Suprapubic skin (tissue), 4 donors: ENCODE measurements around the gene AKAP8L. TPM values are rescaled to one million over a fixed set of nuclear protein-coding genes. Genes with fewer than 3 reads are reported as not detected.

ENCODE experiments used
- DNase-seq, 2 donors: peaks; one replicate each; pipeline ENCODE4 v3.0.0-alpha.2; 2019; ENCODE audit warnings: low spot score in 2 of 2
- H3K27ac ChIP-seq: fragments of 200-600 bp; sonication (generic); one replicate; pipeline ENCODE4 v1.5.1; 2019
- H3K27me3 ChIP-seq: fragments of 200-600 bp; sonication (generic); one replicate; pipeline ENCODE4 v1.5.1; 2019
- H3K36me3 ChIP-seq: fragments of 200-600 bp; sonication (generic); one replicate; pipeline ENCODE4 v1.5.1; 2019
- H3K4me1 ChIP-seq: fragments of 200-600 bp; sonication (generic); one replicate; pipeline ENCODE4 v1.5.1; 2019
- H3K4me3 ChIP-seq: fragments of 200-600 bp; sonication (generic); one replicate; pipeline ENCODE4 v1.5.1; 2019; ENCODE audit warnings: mild to moderate bottlenecking
- H3K9me3 ChIP-seq: fragments of 200-600 bp; sonication (generic); one replicate; pipeline ENCODE4 v1.5.1; 2019
- CTCF ChIP-seq, 2 donors: fragments of 200-600 bp in 1 of 2; fragments of 450-650 bp in 1 of 2; sonication (generic) in 1 of 2; IDR thresholded peaks; one replicate each; pipeline ENCODE4 v1.5.1; 2016 to 2019; ENCODE audit warnings: antibody characterized with exemption in 2 of 2, mild to moderate bottlenecking in 1 of 2, moderate library complexity in 1 of 2
- EP300 ChIP-seq: sonication (generic); formaldehyde crosslinking; IDR thresholded peaks from one replicate; pipeline ENCODE4 v1.6.1; 2017; ENCODE audit warnings: antibody characterized with exemption
- POLR2A ChIP-seq, 2 donors: fragments of 450-650 bp; IDR thresholded peaks; one replicate each; pipeline ENCODE4 v1.6.1; 2017; ENCODE audit warnings: antibody characterized with exemption in 2 of 2, mild to moderate bottlenecking in 2 of 2, moderate library complexity in 2 of 2
- POLR2AphosphoS5 ChIP-seq, 3 donors: sonication (generic); formaldehyde crosslinking; IDR thresholded peaks; one replicate each; pipeline ENCODE4 v1.6.1; 2017; ENCODE audit warnings: antibody characterized with exemption in 3 of 3
- WGBS: methylation state at CpG from one replicate; pipeline ENCODE4 v1.1.5; 2018; 5-methylcytosine and 5-hydroxymethylcytosine counted together
- total RNA-seq, 4 donors: library from RNA; depleted of rRNA; stranded (reverse); fragments of >200 nt; gene quantifications; one replicate each; pipeline ENCODE4 v1.1.0, GENCODE V29; 2016

AKAP8L gene
- total RNA-seq, 4 donors from 2014 or later: 97.5 to 259 (median 118) TPM

GRCh38 chr19:15448044-15448777 is 29.4 kb upstream of the AKAP8L start:
- WGBS: 54% methylated on average over 17 of the region's 17 CpGs
- H3K4me3 ChIP-seq: no peak overlapping the region
- H3K27me3 ChIP-seq: no peaks in the 10 kb centered on the region
- H3K27ac ChIP-seq: no peak overlapping the region
- TF ChIP-seq POLR2AphosphoS5 (IDR thresholded peaks at IDR 0.05) (no peak), POLR2A (IDR thresholded peaks at IDR 0.05) (no peak), EP300 (no peak), CTCF (IDR thresholded peaks at IDR 0.05) (no peak)
- H3K36me3 ChIP-seq: no peaks in the 10 kb centered on the region
- peaks cover 23% of the 10 kb centered on the region for H3K4me1 ChIP-seq
- peak in 1 of 2 donors; percentile 74 for DNase-seq
- H3K9me3 ChIP-seq: no peaks in the 10 kb centered on the region

GRCh38 chr19:15447057-15447456 is 28.3 kb upstream of the AKAP8L start:
- H3K27me3 ChIP-seq: no peaks in the 10 kb centered on the region
- H3K4me1 ChIP-seq: peaks cover 12% of the 10 kb centered on the region
- H3K36me3 ChIP-seq: no peaks in the 10 kb centered on the region
- no peaks in the 10 kb centered on the region for H3K9me3 ChIP-seq
- H3K4me3 ChIP-seq: no peak overlapping the region
- DNase-seq: no peak
- 76% methylated on average over 4 of the region's 4 CpGs for WGBS
- TF ChIP-seq CTCF (IDR thresholded peaks at IDR 0.05): no peak
- TF ChIP-seq EP300: no peak
- no peak for TF ChIP-seq POLR2A (IDR thresholded peaks at IDR 0.05)
- no peak for TF ChIP-seq POLR2AphosphoS5 (IDR thresholded peaks at IDR 0.05)
- no peak overlapping the region for H3K27ac ChIP-seq

- Histone ChIP-seq H3K4me3 (no peak overlapping the region), H3K36me3 (no peaks in the 10 kb centered on the region), H3K27me3 (no peaks in the 10 kb centered on the region), H3K4me1 (peaks cover 12% of the 10 kb centered on the region), H3K9me3 (no peaks in the 10 kb centered on the region), H3K27ac (no peak overlapping the region)
- WGBS: 65% methylated on average over 7 of the region's 7 CpGs
- DNase-seq: no peak
- no peak for TF ChIP-seq POLR2A (IDR thresholded peaks at IDR 0.05)
- TF ChIP-seq POLR2AphosphoS5 (IDR thresholded peaks at IDR 0.05): no peak
- TF ChIP-seq EP300: no peak
- no peak for TF ChIP-seq CTCF (IDR thresholded peaks at IDR 0.05)
Measured at GRCh38 chr19:15445807-15446376, 27.1 kb upstream of the AKAP8L start.

- 94% methylated on average over 9 of the region's 9 CpGs for WGBS
Measured at GRCh38 chr19:15445227-15445605, 26.4 kb upstream of the AKAP8L start.

More at GRCh38 chr19:15445227-15445605, 26.4 kb upstream of the AKAP8L start:
- TF ChIP-seq POLR2A (IDR thresholded peaks at IDR 0.05) (no peak), POLR2AphosphoS5 (IDR thresholded peaks at IDR 0.05) (no peak), CTCF (IDR thresholded peaks at IDR 0.05) (no peak)
- no peaks in the 10 kb centered on the region for H3K36me3 ChIP-seq
- no peaks in the 10 kb centered on the region for H3K9me3 ChIP-seq
- no peak overlapping the region for H3K27ac ChIP-seq
- no peak for DNase-seq
- no peaks in the 10 kb centered on the region for H3K27me3 ChIP-seq
- peaks cover 11% of the 10 kb centered on the region for H3K4me1 ChIP-seq
- no peak overlapping the region for H3K4me3 ChIP-seq
